GM19025 (cell line): ENCODE measurements around the gene ABTB2.
A peak's percentile ranks its signal among the peaks of the same experiment; 100 is the strongest.

ENCODE experiments used
- ATAC-seq: cut with Tn5 transposase; IDR thresholded peaks from one replicate; pipeline ENCODE4 v1.9.1; 2021; ENCODE audit warnings: mild to moderate bottlenecking, low read depth, moderate library complexity; ENCODE audit not compliant: unreplicated experiment

Gene ABTB2

DNA sequence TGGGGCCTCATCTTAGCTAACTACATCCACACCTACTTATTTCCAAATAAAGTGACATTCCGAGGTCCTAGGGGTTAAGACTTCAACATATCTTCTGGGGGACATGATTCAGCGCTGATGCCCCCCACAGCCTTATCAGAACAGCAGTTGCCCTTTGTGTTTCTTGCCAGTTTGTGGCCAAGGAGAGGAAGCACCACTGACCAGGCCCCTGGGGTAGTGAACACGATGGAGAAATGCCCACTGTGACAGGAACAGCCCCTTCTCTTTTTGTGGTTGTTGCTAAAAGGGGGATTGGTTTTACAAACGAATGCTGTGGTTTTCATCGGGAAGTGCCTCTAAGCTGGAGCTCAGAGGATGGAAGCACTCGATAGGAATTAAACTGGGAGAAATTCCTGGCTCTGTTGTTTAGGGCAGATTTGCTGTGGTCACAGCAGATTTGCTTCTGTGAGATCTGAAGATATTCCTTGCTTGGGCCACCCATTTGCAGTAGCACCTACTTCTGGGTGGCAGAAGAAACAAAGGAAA, 88.8 kb downstream of the ABTB2 start:
- ATAC-seq: no peak

DNA sequence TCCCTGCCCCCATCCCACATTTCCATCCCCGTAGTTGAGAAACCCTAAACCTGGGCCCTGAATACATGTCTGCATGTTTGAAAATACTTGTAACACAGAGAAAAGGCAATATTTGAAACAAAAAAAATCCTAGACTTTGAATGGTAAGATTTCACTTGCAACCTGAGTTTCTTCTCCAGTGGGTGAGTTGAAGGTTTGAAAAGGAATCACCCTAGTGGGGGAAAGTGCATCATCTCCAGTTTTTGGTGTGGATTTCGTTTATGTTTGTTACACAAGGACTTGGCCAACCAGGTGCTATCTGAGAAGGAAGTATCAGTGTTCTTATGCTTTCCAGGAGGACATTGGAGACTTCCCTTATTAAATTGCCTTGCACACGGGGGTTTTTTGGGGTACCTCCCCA, 90.4 kb downstream of the ABTB2 start:
- ATAC-seq: no peak

DNA sequence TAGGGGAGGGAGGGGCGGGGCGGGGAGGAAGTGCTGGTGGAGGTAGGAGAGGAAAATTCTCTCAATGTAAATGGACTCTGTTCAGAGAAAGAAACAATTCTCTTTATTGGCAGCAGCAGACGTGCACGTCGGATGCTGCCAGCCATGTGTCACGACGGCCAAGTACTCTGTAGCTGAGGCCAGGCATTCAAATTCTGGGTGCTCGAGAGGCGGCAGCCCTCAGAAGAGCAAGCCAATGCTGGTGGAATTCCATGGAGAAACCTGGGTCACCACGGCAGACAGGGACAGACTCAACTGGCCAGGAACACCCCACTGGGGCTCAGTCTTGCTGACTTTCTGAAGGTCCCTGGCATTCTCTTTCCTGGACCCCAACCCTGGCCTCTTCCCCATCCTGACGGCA, 90.8 kb downstream of the ABTB2 start:
- ATAC-seq: no peak

DNA sequence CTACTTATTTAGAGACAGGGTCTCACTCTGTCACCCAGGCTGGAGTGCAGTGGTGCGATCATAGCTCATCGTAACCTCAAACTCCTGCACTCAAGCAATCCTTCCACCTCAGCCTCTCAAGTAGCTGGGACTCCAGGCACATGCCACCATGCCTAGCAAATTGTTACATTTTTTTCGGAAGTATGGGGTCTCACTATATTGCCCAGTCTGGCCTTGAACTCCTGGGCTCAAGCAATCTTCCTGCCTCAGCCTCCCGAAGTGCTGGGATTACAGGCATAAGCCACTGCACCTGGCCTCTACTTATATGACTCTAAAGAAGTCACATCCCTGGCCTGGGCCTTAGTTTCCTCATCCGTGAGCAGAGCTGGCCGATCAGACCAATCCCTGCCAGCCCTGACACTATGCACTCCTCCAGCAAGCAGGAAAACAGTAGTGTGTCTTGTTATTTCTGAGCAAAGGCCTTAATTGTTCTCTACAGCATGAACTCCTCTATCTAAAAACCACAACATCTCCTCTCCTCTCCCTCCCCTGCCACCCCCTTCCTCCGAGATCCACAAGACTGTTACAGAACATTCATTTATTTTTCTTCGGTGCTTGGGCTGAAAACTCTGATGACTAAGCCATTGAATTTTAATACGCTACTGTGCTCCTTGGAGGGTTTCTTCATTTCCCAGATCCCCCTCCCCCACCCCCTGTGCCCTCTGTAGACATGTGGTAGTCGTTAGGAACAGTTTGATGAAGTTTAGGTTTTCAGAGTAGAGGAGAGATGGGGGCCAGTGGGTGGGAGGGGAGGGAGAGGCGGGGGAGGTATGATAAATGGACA, 91.5 kb downstream of the ABTB2 start:
- ATAC-seq: no peak

DNA sequence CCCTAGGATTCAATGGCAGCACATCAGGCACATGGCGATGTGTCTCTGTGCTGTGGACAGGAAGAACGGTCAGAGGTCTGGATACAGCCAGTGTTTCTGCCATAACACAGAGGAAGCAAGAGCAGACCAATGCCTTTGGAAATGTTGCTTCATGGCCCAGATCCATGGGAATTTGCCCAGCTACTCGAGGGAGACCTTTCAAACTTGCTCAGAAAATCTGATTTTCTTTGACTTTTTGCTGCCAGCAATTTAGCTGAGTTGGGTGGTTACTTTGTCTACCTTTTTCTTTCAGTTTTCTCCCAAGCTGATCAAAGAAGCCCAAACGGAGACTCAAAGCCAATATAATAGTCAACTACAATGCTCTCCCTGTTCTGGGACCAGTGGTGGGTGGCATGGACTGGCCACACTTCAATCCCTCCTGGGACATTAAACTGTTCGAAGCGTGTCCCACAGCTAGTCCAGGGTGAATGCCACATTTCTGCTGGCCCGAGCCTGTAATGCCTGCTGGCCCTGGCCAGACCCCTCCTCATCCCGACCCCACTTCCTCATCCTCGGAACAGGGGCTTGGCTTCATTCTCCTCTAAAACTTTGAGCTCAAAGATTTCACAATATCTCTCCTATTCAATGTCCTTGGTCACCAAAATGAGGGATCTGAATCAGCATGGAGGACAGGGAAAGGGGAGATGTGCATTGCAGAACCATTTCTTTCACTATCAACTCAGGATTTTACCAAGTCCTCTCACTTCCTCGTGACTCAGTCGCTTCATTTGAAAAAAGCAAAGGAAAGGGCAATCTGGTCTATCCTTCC, 93.3 kb downstream of the ABTB2 start:
- ATAC-seq: no peak

DNA sequence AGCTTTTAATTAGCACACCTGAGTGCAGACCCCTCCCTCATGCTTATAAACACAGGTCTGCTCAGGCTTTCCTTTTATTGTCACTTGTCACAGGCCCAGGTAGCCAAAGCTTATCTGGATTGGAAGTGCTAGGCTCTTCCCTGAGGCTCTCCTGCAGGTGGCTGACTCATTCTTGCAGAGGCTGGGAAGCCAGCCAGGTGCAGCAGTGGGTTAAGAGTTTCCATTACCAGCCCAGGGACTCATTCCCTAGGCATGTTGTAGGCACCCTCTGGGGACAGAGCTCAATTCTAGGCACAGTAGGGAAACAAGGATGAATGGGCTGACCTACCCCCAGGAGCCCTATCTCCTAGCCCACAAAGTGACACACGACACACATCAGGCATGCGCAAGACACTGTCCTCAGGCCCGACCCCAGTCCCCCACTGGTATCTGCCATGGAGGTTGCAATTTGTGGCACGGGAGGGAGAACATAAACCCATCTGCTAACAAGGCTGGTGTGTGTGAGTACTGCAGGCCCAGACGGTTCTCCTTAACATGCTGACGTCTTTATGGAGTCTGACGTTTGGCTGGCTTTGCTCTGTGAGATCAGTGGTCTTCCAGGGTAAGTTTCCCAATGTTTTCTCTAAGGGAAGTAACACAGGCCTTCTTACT, 94.2 kb downstream of the ABTB2 start:
- no peak for ATAC-seq

DNA sequence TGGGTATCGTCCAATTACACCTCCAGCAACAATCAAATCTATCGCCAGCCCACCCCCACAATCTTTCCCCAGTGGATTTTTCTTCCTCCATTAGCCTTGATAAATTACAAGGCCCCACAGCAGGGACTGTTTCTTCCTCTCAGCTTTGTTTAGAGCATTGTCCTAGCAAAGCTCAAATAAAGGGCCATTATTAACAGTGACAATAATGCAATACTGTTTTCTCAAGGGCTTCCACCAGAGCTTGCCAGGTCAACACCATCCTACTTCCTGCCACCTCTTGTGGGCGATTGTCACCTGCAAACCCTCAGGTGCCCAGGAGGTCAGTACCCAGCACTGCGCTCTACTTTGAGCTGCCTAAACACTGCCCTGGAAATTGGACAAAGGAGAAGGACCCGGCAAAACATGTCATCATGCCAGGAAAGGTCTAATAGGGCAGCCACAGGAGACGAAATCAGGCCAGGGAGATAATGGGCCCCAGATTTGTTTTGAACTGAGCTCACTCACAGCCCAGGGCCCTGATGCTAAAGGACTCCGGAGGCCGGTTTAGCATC, 95.2 kb downstream of the ABTB2 start:
- ATAC-seq: no peak

DNA sequence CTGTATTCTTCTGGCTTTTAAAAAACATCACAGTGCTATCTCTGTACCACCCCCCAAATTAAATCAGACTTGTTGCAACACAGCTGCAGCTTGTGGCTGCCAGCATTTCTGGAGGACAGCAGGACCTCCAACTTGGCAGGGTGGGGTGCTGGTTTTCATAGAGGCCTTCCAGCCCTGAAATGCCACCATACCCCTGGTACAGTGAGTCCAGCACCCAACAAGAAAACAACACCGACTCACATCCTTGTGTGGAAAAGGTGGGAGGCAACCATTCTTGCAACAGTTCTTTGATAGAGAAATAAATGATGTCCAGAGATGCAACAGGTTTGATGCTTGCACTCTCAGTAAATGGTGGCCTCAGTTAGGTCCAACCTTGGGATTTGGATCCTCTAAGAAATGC, 96.0 kb downstream of the ABTB2 start:
- ATAC-seq: no peak

DNA sequence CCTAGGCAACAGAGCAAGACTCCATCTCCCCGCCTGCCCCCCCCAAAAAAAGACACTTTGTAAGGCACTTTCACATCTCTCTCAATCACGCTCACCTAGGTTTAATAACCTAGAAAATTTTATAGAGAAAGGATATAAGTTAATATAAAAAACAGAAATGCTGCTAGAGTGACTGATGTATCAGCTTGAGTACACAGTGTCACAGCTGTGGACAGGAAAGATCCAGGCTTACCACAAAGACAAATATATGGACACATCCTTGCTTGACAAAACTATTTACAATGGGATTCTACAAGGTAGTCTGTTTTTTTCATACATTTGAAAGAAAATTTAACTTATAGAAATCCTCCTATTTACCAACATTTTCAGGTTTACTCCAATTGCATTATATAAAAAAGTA, 96.7 kb downstream of the ABTB2 start:
- ATAC-seq: no peak

DNA sequence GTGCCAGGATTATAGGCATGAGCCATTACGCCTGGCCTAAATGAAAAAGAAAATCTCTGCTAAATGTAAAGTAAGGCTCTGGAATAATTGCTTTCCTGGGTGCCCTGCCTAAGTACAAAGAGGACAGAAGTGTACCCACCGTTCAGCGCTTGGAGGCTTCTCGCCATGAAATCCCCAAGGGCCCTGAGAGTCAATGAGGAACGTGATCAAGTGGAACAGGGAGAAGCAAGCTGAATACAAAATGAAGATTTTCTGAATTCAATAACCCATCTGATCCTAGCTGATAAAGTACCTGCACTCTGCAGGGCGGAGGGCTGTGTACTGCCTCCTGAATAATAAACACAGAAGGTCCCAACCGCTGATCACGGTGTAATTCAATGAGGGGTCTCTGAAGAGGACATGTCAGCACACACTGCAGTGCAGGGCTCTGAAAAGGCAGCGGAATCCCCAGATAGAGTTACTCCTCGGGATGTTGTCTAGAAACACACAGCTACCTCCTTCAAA, 97.7 kb downstream of the ABTB2 start:
- ATAC-seq: no peak

DNA sequence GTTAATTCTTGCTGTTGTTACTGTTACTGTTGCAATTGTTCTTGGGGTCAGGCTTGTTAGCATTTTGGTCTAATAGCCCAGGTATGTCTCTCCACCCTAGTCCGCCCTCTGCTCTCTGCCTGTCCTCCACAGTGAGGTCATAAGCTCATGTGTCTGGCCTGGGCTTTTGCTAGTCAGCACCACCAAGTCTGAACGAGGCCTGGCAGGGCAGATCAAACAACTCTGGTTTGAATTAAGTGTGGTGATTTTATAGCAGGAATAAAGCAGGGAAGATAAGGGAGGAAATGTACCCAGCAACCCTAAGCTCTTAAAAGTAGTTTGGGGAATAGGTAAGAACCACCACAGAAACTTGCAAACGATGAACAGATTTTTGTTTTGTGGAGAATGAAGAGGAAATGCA, 98.7 kb downstream of the ABTB2 start:
- no peak for ATAC-seq

DNA sequence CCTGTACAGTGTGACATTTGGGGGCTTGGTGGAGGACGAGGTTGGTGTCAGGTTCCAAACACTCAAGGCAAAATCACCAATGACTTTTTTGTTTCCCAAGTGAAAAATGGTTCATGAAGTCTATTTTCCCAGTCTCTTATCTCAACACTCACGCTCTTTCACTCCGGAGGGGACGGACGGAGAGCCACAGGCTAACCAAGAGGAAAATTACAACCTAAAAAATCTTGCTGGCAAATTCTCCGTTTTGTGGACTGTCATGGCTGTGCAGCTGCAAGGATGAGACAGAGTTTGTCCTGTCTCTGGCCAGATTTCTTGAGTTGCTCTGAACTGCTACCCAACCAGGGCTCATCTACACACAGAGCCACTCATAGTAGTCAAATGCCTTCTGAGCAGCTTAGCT, 101.2 kb downstream of the ABTB2 start:
- ATAC-seq: no peak

DNA sequence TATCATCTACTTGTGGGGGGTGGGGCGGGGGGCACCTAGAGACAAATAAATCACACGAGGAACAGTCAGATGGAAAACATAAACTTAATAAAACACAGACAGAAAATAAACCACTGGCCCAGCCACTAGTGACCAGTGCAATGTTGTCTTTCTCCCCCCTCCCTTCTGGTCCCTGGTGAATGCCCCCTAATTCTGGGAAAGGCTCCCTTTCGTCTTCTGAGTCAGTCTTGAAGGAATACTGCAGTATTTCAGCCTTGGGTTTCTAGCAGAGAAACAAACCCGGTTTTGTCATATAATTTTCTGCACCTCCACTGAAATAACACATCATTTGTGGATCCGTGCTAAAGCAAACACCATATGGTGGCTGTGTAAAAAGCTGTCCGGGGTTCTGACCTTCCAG, 101.7 kb downstream of the ABTB2 start:
- no peak for ATAC-seq

DNA sequence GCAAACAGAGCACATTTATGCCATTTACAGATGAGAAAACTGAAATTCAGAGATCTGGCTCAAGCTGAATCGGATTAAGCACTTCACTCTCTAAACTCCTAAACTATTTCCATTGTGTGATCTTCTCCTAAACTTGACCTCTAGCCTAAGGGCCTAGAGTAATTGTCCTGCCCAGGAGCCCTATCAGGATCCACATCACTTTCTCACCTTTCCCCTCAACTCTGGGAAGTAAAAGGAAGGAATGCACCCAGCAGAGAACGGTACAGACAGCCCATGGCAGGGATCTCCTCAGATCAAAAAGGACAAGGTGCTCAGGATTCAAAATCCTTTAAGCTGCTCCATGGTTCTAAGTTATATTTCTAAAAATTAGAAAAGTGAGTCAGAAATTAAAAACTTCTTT, 102.7 kb downstream of the ABTB2 start:
- ATAC-seq: no peak

DNA sequence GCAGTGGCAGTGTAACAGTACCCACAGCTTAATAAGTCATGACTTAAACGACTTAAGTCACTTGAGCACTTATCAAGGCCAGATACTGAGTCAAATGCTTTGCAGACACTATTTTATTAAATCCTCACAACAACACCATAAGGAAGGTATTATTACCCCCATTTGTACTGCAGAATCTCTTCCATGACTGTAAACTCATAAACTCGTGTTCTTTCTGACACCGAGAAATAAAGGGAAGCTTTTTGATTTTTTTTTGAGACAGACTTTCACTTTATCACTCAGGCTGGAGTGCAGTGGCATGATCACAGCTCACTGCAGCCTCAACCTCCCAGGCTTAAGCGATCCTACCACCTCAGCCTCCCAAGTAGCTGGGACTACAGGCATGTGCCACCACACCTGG, 103.8 kb downstream of the ABTB2 start:
- ATAC-seq: no peak

DNA sequence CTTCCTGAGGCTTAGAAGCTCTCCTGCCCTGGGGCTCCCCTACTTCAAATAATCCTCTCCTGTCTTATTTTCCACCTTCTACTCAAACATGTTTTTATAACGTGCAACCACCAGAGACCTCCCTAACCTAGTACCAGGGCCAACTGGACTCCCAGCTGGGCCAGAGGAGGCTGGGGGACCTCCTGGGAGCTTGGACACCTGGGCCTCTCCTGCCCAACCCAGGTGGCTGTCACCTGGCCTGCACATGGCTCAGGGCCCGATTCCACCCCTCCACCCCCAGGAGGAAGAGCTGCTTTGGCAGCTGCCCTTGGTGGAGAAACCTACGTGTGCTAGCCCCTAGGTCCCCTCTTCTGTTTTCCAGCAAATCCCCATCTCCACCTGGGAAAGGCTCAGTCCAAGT, 105.2 kb downstream of the ABTB2 start:
- ATAC-seq: no peak

DNA sequence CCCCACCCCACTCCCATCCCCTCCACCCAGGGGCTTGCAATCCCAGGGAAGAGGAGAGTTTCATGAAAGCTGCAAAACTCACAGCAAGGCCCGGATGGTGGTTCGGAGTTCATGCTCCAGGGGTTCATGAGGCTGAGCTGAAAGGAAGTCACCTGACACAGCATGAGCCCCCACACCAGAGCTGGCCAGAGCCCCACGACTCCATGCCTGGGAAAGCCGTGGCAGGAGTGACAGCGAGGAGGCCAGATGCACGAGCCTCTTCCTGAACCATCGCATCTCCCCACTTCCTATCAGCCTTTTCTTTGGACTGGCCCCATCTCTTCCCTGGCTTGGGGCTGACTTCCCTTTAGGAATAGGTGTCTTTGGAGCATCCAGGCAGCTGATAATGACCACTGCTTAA, 105.8 kb downstream of the ABTB2 start:
- no peak for ATAC-seq

DNA sequence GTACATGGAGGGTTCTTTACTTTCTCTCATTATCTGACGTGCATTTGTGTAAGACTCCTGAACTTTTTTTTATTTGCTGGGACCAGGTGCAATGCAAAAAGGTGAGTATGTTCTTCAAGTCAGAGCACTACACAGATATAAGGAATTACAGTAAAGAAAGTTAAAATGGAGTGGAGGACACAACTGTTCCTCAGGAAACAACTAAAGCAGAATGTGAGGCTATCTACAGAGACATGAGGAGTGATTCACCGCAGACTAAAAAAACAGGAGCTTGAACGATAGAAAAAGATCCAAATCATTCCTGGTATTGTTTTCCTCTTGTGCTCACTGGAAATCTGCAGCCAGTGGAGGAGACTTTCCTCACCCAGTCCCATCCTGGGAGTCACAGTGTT, 106.2 kb downstream of the ABTB2 start:
- ATAC-seq: no peak

DNA sequence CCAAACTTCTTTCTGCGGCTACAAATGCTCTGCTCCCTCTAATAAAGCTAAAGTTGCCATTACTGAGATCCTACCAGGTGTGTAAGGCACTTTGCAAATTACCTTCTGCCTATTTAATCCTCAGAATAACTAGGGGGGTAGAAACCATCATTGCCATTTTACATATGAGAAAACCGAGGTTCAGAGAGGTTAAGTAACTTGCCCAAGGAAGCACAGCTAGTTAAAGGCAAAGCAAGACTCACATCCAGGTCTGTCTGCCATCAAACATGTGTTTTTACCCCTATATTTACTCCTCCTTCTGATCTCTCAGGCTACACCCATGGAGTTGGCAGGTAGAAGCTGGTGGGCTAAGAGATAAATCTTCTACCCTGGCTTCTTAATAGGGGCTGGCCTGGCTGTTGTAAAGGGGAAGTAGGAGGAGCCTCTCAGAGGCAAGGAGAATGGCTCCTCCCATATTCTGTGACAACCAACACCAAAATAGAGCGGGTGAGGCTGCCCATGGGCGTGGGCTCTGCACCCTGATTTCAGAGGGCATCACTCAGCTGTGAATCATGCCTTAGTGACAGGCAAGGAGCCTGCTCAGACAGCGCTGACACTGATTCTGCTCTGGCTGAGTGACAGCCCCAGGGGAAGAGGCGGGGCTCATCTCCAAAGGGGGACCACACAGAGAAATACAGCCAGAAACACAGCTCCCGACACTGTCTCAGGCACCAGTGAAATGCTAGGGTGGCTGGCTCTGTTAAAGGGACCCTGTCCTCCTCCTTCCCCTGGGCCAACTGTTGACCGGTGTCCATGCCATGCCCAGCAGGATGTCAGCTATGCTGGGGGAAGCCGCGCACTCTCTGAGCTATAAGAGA, 106.8 kb downstream of the ABTB2 start:
- peak; percentile 41 for ATAC-seq

DNA sequence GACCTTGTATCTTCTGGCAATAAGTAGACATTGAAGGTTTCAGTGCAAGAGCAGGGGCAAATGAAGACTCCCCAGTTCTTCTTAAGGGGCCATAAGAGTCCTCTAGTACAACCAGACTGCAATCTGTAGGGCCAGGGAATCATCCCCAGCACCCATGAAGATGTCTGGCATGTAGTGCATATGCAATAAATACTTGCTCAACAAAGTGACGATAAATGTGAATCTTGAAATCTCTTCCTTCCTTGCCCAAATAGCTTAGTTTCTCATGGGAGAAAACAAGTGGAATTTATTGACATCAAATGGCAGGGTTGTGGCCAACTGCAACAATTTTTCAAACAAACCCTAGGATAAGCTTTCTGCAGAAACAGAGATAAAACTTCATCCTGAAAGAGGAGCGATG, 107.6 kb downstream of the ABTB2 start:
- no peak for ATAC-seq
